HG03442 (cell line): Measurements from ENCODE around the gene BCKDK.

Experiments used
- ATAC-seq: cut with Tn5 transposase; IDR thresholded peaks from one replicate; pipeline ENCODE4 v1.9.1; 2021; ENCODE audit warnings: mild to moderate bottlenecking, moderate library complexity; ENCODE audit not compliant: unreplicated experiment

BCKDK gene

GRCh38 chr16:31080035-31080629 lies 28.1 kb upstream of the BCKDK start:
- ATAC-seq: no peak

GRCh38 chr16:31080756-31081419 lies 27.3 kb upstream of the BCKDK start:
- ATAC-seq: no peak

GRCh38 chr16:31081428-31082351 lies 26.5 kb upstream of the BCKDK start:
- ATAC-seq: no peak

- no peak for ATAC-seq
Observed at GRCh38 chr16:31082368-31083045, 25.7 kb upstream of the BCKDK start.

GRCh38 chr16:31083081-31083480 lies 25.1 kb upstream of the BCKDK start:
- no peak for ATAC-seq

- no peak for ATAC-seq
Observed at GRCh38 chr16:31083556-31083955, 24.6 kb upstream of the BCKDK start.

GRCh38 chr16:31083981-31084380 lies 24.2 kb upstream of the BCKDK start:
- ATAC-seq: no peak

- ATAC-seq: no peak
Observed at GRCh38 chr16:31084584-31085302, 23.4 kb upstream of the BCKDK start.

- ATAC-seq: no peak
Observed at GRCh38 chr16:31085411-31085810, 22.8 kb upstream of the BCKDK start.

- ATAC-seq: no peak
Observed at GRCh38 chr16:31085873-31086628, 22.1 kb upstream of the BCKDK start.

- ATAC-seq: no peak
Observed at GRCh38 chr16:31086629-31086906, 21.6 kb upstream of the BCKDK start.

- no peak for ATAC-seq
Observed at GRCh38 chr16:31087481-31087880, 20.7 kb upstream of the BCKDK start.

GRCh38 chr16:31087971-31088370 lies 20.2 kb upstream of the BCKDK start:
- no peak for ATAC-seq

- no peak for ATAC-seq
Observed at GRCh38 chr16:31088459-31089183, 19.6 kb upstream of the BCKDK start, which contains the start of gene PRSS53. PRSS53 (minus strand) TSS chr16:31088943; CDS start chr16:31088809, 134 bp downstream.

- ATAC-seq: no peak
Observed at GRCh38 chr16:31089199-31089598, 19.0 kb upstream of the BCKDK start.

- ATAC-seq: no peak
Observed at GRCh38 chr16:31090540-31090939, 17.6 kb upstream of the BCKDK start.

GRCh38 chr16:31092330-31092729 lies 15.9 kb upstream of the BCKDK start:
- no peak for ATAC-seq

GRCh38 chr16:31093132-31093703 lies 15.0 kb upstream of the BCKDK start:
- ATAC-seq: no peak

- no peak for ATAC-seq
Observed at GRCh38 chr16:31094088-31094423, 14.1 kb upstream of the BCKDK start.
